Erythroblast (primary cell): ENCODE data around the gene MUS81.

Experiments used
- GATA1 ChIP-seq: IDR thresholded peaks from 2 replicates; pipeline ENCODE4 v1.6.1; 2011; ENCODE audit warnings: low read depth, mild to moderate bottlenecking, control low read depth, low read length, moderate library complexity
- POLR2A ChIP-seq: IDR thresholded peaks from 2 replicates; pipeline ENCODE4 v1.6.1; 2011; ENCODE audit warnings: mild to moderate bottlenecking, low read length

DNA sequence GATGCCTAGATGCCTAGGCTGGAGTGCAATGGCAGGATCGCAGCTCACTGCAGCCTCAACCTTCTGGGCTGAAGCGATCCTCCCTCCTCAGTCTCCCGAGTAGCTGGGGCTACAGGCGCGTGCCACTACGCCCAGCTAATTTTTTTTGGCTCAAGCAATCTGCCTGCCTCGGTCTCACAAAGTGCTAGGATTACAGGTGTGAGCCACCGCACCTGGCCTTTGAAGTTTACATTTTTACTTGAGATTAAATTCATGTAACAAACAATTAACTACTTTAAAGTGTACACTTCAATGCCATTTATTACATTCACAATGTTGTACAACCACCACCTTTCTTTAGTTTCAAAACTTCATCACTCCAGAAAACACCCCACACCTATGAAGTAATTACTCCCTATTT, 43.5 kb downstream of the MUS81 start:
- no peak for TF ChIP-seq POLR2A
- TF ChIP-seq GATA1 = no peak
